GM04504 (cell line): ENCODE results near the gene CDK18.
A peak's percentile ranks its signal among the peaks of the same experiment; 100 is the strongest.
"Not testable (repeated sequence)": the region's sequence is repeated elsewhere in the genome, so short reads cannot be mapped to it uniquely, and the experiment has no call there.

Experiments used
- DNase-seq: peaks from one replicate; pipeline ENCODE4 v3.0.0-alpha.2; 2012; ENCODE audit warnings: low read depth

The CDK18 gene

DNA sequence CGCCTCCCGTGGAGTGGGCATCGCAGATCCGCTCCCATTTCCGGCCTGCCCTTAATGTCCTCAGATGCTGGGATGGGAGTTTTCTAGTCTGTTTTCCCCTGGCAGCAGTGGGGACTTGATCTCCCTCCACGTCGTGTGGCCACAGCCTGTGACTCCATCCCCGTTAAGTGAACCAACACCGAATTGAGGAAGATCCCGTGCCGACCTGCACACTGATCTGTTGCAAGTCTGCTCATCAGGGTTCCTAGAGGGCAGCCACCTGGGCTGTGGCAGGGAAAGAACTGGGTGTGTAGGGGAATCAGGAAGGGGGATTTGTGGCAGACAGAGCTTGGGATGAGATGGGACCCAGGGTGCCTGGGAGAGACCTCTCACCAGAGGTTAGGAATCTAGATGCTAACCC lies 23.3 kb upstream of the CDK18 start:
- DNase-seq = no peak

DNA sequence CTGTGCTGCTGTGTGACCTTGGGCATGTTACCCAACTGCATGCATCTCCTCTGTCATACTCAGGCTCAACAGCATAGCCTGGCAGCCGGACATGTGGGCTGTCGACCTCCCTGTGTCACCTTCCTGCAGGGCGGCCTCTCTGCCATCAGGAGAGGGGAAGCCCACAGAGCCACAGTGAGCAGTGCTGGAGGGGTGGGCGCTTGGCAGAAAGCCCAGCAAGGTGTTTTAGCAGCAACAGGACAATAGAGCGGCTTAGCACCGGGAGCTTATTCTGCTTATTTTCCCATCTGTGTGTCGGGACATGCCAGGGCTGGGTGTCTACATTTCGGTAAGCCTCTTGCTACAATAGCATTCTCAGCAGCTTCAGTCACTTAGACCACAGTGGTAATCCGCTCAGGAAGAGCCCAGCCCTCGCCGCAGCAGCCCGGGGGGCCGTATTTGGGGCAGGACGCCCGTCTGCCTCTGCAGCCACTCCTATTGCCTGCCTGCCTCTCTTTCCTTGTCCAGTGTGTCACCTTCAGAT lies 22.8 kb upstream of the CDK18 start:
- DNase-seq = no peak

DNA sequence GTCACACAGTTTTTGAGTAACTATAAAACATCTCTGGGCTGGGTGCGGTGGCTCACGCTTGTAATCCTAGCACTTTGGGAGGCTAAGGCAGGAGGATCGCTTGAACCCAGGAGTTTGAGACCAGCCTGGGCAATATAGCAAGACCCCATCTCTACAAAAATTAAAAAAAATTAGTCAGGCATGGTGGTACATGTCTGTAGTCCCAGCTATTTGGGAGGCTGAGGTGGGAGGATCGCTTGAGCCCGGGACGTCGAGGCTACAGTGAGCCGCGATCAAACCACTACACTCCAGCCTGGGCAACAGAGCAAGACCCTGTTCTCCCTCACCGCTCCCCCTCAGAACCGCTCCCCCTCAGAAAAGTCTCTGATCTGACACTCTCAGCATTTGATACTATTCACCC lies 21.9 kb upstream of the CDK18 start:
- not testable (repeated sequence) for DNase-seq

DNA sequence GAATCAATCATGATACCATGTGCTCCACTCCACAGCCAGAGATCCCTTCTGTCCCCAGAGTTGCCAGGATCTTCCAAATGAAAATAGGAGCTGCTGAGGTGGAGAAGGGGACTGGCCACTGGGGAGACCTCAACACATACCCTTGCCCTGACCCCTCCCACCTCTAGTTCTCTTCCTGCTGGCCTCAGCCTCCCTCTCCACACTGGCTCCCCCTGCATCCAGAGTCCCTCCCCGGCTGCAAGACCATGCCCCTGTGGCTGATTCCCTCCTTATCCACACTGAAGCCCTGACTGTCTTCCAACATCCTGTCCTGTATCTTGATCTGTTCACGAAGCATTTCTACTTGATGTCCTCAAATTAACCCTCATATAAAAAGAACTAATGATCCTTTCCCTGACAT lies 21.1 kb upstream of the CDK18 start:
- no peak for DNase-seq

DNA sequence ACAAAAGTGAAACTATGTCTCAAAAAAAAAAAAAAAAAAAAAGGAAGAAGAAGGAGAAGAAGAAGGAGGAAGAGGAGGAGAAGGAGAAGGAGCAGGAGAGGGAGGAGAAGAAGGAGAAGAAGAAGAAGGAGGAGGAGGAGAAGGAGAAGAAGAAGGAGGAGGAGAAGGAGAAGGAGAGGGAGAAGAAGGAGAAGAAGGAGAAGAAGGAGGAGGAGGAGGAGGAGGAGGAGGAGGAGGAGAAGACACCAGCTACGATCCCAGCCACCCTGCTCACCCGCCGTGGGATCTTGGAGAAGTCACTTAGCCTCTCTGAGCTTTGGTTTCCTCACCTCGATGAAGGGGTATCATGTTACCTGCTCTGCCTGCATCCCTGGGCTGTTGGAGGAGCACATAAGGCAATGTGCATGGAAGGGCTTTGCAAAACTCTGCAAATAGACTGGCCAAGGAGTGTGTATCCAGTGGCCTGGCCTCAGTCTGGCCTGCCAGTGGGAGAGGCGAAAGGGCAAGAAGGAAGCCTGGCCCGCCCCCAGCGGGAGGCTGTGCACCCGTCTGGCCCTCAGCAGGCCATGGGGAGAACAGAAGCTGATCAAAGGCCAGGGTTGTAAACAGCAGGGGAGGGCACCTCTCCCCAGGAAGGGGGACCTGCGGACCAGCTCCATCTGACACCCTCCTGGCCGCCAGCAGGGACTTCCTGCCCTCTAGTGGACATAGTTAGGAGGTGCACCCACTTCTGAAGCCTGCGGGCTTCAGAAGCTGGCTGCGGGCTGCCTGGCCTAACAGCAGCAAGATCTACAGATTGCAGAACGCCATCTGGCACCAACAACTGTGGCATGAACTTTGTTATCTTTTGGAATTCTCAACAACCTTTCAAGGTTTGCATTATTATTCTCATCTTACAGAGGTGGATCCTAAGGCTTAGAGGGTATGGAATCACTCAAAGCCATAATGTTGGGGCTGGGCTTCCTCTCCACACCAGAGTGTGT lies 19.2 kb upstream of the CDK18 start:
- peak; percentile 23 for DNase-seq

DNA sequence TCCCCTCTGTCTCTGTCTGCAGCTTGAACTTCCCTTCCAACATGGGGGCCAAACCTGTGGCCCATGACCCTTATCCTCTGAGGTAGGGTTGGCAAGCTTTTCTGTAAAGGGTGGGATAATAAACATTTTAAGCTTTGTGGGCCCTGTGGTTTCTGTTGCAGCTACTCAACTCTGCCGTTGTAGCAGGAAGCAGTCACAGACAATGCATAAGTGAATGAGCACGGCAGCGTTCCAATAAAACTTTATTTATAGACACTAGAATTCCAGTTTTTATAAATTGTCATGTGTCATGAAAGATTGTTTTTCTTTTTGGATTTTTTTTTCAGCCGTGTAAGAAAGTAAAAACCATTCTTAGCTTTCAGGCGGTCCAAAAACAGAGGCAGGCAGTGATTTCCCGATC lies 18.2 kb upstream of the CDK18 start:
- DNase-seq = no peak

DNA sequence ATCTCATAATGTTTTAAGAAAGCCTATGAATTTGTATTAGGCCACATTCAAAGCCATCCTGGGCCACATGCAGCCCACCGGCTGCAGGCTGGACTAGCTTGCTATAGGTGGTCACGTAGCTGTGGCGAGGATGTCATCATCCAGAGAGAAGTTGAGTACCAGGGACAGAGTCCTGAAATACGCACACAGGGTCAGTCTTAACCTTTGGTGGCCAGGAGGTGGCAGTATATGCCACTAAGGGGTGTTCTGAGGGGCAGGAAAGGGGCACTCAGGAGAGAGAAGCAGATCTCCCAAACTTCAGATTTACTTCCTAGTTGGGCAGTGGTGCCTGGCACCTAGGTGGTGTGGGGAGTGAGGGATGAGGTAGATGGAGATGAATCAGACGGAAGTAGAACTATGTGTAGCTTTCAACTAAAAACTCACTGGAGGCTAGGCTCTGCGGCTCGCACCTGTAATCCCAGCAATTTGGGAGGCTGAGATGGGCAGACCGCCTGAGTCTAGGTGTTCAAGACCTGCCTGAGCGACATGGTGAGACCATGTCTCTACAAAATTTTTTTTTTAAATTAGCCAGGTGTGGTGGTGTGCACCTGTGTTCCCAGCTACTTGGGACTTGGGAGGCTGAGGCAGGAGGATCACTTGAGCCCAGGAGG lies 16.3 kb upstream of the CDK18 start:
- peak; percentile 35 for DNase-seq

DNA sequence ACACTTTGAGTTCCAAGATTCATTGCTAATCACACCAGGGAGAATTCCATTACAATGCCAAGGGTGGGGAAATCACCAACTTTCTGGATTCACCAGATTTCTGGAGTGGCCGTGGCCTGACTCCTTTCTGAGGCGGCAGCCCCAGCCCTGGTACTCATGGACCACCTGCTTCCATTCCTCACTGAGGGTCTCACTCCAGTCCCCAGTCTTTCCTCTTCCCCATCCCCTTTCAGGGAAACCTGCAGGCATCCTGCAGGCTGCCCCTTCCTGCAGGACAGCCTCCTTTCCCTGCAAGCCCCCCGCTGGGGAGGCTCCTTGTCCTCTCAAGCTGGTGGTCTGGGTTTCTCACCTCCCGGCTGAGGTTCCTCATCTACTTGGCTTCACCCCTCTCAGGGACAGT lies 12.7 kb upstream of the CDK18 start:
- no peak for DNase-seq

DNA sequence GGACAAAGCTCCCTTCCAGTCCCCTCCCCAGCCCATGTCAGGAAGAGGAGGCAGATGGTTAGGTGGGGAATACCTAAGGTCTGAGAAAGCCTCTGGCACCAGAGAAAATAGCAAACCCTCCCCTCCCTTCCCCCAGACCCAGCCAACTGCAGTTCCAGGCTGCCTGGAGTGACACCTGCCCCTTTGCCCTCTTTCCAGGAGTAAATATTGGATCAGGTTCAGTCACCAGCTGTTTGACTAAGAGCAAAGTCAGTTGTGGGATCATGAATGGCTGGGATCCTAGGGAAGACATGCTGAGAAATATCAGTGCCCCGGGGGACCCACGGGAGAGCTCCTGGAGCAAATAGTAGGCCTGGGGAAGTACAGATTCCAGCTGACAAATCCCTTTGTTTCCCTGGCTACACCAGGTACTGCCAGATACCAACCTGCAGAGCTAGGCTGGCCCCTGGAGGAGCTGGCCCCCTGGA lies 12.2 kb upstream of the CDK18 start:
- DNase-seq = no peak

DNA sequence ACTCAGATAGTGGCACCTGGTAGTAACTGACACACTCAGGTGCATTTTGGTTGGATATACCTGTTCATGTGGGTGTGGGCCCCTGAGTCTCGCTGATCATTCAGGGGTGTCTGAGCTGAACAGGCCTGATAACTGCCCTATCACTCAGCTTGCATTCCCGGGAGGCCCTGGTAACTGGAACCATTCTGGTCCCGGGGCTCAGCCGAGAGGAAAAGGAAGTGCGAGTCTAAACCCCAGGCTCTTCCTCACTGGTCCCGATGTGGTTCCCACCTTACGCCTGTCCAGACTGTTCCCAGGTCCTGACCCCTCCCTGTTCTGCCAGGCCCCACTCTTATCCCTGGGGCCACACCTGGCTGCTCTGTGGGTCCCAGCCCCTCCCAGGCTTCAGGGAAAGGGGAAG lies 11.7 kb upstream of the CDK18 start:
- DNase-seq = no peak

DNA sequence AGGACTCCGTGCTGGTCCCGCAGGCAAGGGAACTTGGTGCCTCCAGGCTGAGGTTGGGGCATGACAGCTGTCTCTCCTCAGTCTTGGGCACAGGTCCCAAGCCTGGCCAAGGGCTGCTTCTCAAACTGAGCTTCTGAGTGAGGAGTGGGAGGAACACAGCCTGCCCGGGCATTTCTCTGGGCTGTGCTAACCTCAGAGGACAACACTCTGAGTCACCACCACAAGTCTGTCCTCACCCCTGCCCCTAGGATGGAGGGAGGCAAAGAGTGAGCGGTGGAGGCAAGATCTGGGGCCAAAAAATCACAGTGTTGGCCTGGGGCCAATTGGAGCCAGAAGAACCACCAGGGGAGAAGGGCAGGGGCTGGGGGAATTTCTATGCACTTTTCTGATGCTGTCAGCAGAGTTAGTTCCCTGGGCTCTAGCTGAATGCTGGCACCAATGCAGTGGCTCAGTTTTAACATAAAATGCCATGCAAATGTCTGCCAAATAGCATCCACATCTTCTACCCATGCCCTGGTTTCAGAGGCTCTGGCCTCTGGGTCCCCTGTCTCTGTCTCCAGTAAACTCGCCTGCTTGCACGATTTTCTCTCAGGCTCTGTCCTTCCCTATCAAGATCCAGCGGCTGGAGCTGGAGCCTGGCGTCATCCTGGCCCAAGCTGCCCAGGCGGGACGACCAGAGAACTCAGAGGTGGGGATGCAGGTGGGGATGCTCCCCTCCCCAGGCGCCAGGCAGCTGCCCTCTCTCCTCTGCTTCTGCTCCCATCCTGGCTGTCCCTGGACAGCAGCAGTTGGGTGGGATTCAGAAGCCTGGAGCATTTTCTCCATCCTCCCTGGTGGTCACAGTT lies 11.0 kb upstream of the CDK18 start:
- peak; percentile 18 for DNase-seq

DNA sequence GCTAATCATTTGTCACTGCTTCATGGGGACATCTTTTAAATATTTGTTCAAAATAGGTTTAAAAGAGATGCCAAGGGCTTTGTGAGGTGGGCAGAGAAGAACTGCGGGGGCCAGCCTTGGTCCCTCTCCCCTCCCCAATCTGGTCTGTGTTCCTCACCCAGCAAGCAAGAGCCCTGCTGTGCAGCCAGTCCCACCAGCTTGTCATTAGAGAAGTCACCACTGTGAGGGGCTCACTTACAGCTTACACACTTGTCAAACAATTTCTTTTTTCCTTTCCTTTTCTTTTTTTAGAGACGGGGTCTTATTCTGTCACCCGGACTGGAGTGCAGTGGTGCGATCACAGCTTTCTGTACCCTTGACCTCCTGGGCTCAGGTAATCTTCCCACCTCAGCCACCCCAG lies 10.4 kb upstream of the CDK18 start:
- DNase-seq = no peak

DNA sequence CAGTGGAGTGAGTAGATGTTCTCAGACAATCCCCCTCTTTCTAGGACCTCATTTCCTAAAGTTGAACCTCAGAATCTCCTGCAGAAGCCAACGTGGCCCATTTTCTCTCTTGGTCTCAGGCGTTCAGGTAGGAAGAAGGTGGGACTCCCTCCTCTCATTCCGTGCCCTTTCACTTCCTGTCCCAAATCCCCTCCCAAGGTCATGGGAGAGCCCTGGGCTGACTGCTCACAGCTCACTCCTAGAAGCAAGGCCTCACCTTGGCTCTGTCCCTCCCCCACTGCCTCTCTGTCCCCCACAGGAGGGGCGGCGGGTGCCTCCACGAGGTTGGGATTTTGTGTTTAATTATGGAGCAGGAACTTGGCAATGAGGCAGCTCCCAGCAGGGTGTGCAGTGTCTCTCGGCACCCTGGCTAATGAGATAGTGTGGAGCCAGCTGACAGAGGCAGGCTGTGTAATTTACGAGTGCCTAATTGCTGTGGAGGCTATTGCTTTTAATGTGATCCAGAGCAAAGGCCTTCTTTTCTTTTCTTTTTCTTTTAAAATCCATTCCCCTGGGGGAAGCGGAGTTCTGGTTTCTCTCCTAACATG lies 9.1 kb upstream of the CDK18 start:
- no peak for DNase-seq

DNA sequence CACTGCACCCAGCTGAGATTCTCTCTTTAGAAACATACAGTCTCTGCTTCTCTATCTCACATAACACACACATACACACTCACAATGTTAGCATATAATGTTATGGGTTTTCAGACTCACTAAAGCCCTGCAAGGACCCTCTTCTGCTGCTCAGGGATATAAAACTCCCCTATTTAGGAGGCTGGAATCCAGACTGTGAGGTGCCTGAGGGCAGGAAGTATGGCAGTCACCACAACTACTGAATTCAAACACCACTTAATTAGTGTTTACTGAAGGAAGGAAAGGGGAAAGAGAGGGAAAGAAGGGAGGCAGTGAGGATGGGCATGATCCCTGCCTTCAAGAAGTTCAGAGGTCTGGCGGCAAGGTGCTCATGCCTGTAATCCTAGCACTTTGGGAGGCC lies 7.8 kb upstream of the CDK18 start:
- DNase-seq = no peak

DNA sequence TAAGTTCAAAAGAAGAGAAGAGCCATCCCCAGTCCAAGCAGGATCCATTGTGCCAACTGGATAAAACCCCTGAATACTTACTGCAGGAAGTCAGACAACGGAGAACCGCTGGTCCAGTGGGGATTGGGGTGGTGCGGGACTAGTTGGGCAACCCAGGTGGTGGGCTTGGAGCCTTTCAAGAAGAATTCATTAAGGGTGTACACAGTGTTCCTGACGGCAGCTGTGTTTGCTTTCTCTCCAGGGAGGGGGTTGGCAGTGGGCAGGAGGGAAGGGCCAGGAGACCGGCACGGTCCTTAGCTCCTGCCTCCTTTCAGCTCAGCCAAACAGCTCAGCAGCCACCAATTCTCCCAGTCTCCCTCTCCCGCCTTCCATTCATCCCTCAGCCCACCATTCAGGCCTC lies 7.1 kb upstream of the CDK18 start:
- no peak for DNase-seq

DNA sequence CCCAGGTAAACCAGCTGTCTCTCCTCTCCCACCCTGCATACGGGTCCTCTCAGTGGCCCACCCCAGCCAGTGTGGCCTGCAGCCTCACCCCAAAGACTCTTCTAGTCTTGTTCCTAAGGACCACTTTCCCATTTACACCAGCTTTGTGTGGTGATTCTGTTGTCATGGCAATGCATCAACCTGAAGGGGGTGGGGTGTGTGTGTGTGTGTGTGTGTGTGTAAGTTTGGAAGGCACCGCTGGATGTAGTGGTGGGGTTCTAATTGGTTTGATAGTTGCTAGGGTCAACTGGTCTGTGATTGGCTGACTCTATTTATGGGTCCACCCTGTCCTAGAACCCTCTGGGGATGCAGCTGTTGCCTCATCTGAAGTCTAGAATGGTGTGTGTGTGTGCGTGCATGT lies 4.7 kb upstream of the CDK18 start:
- DNase-seq = no peak

DNA sequence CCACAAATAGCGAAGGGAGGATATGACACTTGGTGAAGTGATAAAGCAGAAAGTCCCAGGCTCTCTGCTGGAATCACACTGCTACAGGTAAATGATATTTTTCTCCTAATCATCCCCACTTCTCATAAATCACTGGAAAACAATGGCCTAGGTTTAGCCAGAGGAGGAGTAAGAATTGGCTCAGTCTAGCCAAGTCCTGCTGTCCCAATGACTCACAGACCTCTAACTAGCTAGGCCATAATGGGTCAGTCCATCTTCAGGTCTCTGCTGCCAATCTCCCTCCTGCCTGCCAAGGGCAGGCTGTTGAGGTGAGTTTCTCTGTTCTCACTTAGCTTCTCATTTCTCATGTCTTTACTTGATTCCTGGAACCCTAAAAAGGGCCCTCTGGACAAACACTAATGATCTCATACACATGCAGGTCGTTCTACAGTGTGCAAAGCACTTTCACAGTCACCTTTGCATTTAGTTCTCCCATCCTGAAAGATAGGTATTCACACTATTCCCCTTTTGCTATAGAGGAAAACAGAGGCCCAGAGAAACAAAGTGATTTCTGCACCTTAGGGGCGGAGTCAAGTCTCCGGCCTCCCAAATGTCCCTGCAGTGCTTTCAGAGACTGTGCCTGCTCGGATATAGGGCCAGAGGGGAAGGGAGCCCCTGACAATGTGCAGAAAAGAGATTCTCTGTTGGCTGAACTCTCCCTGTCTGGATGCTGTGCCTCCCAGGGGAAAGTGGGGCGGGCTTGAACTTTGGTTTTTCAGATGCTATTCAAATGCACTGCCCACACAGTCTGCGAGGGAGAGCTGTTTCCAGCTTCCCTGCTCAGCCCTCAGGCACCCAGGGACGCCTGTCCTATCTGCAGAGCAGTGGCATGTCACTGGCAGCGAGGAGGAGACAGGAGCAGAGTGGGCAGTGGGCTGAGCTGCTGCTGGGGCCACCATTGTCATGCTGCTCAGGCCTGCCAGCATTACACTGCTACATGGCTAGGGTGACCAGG lies 3.9 kb upstream of the CDK18 start:
- no peak for DNase-seq

DNA sequence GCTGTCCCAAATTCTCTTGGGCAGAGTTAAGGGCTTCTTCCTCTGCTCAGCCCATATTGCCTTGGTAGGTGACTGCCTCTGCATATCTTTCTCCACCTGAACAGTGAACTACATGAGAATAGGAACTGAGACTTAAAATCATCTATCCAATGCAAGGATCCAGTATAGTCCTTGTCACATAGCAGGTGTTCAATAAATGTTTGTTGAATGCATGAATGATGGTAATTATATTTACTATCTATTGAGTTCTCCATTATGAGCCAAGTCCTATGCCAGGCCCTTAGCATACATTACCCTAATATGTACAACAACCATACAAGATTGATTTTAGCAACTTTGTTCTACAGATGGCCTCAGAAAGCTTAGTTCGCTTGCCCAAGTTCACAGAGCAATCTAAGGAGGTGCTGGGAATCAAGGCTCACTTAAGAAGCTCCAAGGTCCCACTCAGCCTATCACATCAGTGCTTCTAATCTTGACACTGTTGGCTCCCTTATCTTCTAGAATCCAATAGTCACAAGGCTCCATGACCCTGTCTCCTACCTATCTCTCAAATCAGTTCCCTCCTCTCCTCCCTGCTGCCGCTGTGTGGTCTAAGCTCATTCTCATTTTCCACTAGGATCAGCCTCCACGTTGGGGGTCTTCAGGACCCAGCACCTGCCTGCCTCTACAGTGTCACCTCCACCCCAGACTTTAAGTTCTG lies 2.2 kb upstream of the CDK18 start:
- no peak for DNase-seq

DNA sequence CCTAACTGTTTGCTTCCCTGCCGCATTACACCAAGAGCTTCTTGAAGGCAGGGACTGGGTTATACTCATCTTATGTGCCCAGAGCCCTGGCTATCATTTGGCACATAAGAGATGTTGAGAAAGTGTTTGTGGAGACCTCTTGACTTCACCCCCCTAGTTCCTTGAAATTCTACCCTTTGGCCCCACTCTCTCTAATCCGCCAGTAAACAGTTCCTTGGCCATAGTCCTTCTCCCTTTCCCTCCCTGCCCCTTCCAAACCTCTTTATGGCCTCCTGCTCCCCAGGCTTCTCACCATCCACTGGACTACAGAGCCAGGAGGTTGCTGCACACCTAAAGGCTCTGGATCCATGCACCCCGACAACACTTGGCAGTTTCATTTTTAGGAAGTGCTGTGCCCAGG lies 1.5 kb upstream of the CDK18 start:
- no peak for DNase-seq
